Neuronal stem cell (in vitro differentiated cells): Measurements from ENCODE around the gene INSR.

ENCODE experiments used
- DNase-seq: peaks from one replicate; pipeline ENCODE4 v3.0.0-alpha.2; 2013; ENCODE audit warnings: low spot score
- H2AFZ ChIP-seq: one replicate; pipeline ENCODE4 v1.6.1; 2013; ENCODE audit warnings: mild to moderate bottlenecking, low read length, inconsistent platforms
- H2AK5ac ChIP-seq: 2 replicates; pipeline ENCODE4 v1.6.1; 2013; ENCODE audit warnings: low read depth, mild to moderate bottlenecking, inconsistent platforms, low read length, moderate library complexity, mixed read lengths
- H2BK120ac ChIP-seq: 2 replicates; pipeline ENCODE4 v1.6.1; 2013; ENCODE audit warnings: low read depth, mild to moderate bottlenecking, inconsistent platforms, low read length, moderate library complexity, mixed read lengths
- H2BK12ac ChIP-seq: one replicate; pipeline ENCODE4 v1.6.1; 2013; ENCODE audit warnings: low read length, inconsistent platforms
- H2BK15ac ChIP-seq: 2 replicates; pipeline ENCODE4 v1.6.1; 2013; ENCODE audit warnings: mild to moderate bottlenecking, low read length, inconsistent platforms, mixed read lengths
- H2BK5ac ChIP-seq: one replicate; pipeline ENCODE4 v1.6.1; 2013; ENCODE audit warnings: inconsistent platforms, mild to moderate bottlenecking, low read length, moderate library complexity
- H3K14ac ChIP-seq: one replicate; pipeline ENCODE4 v1.6.1; 2013; ENCODE audit warnings: low read length, inconsistent platforms
- H3K18ac ChIP-seq: 2 replicates; pipeline ENCODE4 v1.6.1; 2013; ENCODE audit warnings: low read length, inconsistent platforms
- H3K23ac ChIP-seq: 2 replicates; pipeline ENCODE4 v1.6.1; 2013; ENCODE audit warnings: low read depth, mild to moderate bottlenecking, mixed read lengths, low read length, inconsistent platforms; ENCODE audit not compliant: poor library complexity
- H3K27ac ChIP-seq: replicated peaks from 3 replicates; pipeline ENCODE4 v1.5.1; 2013; ENCODE audit warnings: low read length, inconsistent platforms
- H3K27me3 ChIP-seq, 3 experiments: 2 replicates each; pipeline ENCODE4 v1.6.1; 2013; ENCODE audit warnings: low read length in 3 of 3, mild to moderate bottlenecking in 2 of 3, inconsistent platforms in 1 of 3, low read depth in 1 of 3, mixed read lengths in 1 of 3, moderate library complexity in 1 of 3; ENCODE audit not compliant: control insufficient read depth in 3 of 3, insufficient read depth in 3 of 3
- H3K36me3 ChIP-seq, 2 donors: replicated peaks in 1 of 2; 2 replicates each; pipeline ENCODE4 v1.6.1; 2013; ENCODE audit warnings: low read length in 2 of 2; ENCODE audit not compliant: control insufficient read depth in 2 of 2, insufficient read depth in 2 of 2
- H3K4ac ChIP-seq: 2 replicates; pipeline ENCODE4 v1.6.1; 2013; ENCODE audit warnings: inconsistent platforms, mild to moderate bottlenecking, low read length, moderate library complexity
- H3K4me1 ChIP-seq, 2 donors: 1 replicate in 1 of 2; 2 replicates in 1 of 2; pipeline ENCODE4 v1.6.1; 2013; ENCODE audit warnings: low read length in 2 of 2, low read depth in 1 of 2; ENCODE audit not compliant: control insufficient read depth in 2 of 2, insufficient read depth in 1 of 2
- H3K4me2 ChIP-seq: one replicate; pipeline ENCODE4 v1.6.1; 2013; ENCODE audit warnings: mild to moderate bottlenecking, low read length, inconsistent platforms; ENCODE audit not compliant: insufficient read depth, poor library complexity, severe bottlenecking
- H3K4me3 ChIP-seq, 2 donors: 2 replicates each; pipeline ENCODE4 v1.5.1; 2013; ENCODE audit warnings: low read length in 2 of 2, mild to moderate bottlenecking in 2 of 2, inconsistent platforms in 1 of 2, moderate library complexity in 1 of 2
- H3K79me1 ChIP-seq: one replicate; pipeline ENCODE4 v1.6.1; 2013; ENCODE audit warnings: low read depth, mild to moderate bottlenecking, inconsistent platforms, low read length, moderate library complexity
- H3K9ac ChIP-seq: one replicate; pipeline ENCODE4 v1.6.1; 2013; ENCODE audit warnings: mild to moderate bottlenecking, low read depth, low read length, inconsistent platforms; ENCODE audit not compliant: poor library complexity
- H3K9me3 ChIP-seq, 2 donors: replicated peaks in 1 of 2; 2 replicates each; pipeline versions ENCODE3 to v1.6.1; 2013; ENCODE audit warnings: low read length in 2 of 2, mild to moderate bottlenecking in 2 of 2, inconsistent platforms in 1 of 2, low read depth in 1 of 2, mixed read lengths in 1 of 2, moderate library complexity in 1 of 2; ENCODE audit not compliant: control insufficient read depth in 2 of 2, insufficient read depth in 1 of 2
- H4K8ac ChIP-seq: one replicate; pipeline ENCODE4 v1.6.1; 2013; ENCODE audit warnings: low read depth, mild to moderate bottlenecking, inconsistent platforms, low read length, moderate library complexity
- H4K91ac ChIP-seq: one replicate; pipeline ENCODE4 v1.6.1; 2013; ENCODE audit warnings: low read length, low read depth, mild to moderate bottlenecking, inconsistent platforms; ENCODE audit not compliant: poor library complexity
- WGBS, 2 donors: extraction: QIAGEN DNeasy Blood & Tissue Kit; methylation state at CpG; one replicate each; pipeline ENCODE4 v1.1.7; 2013; ENCODE audit warnings: missing lambda C conversion rate in 2 of 2, mixed read lengths in 1 of 2; ENCODE audit not compliant: insufficient read length in 2 of 2, insufficient replicate concordance in 1 of 2; ENCODE audit errors: extremely low coverage in 2 of 2; 5-methylcytosine and 5-hydroxymethylcytosine counted together

INSR gene

DNA sequence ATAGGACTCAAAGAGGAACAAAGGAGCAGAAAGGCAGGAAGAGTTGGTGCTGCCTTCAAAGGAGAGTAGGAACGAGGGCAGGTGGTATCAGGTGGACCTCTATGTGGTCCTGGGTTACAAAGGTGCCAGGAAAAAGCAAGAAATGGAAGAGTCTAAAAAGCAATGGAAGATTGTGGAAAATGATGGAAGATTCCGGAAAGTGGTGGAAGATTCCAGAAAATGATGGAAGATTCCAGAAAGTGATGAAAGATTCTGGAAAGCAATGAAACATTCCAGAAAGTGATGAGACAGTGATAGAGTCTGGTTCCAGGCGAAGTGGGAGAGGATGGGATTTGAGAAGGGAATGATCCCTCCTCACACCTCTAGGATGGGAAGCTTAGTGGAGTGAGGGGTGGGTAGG lies 169.4 kb downstream of the INSR start:
- Histone ChIP-seq H2BK12ac (no peak overlapping the region), H2BK5ac (no peak overlapping the region), H3K4me1 (no peaks in the 10 kb centered on the region), H3K27me3 (no peaks in the 10 kb centered on the region), H3K36me3 (peaks cover 13 to 66% of the 10 kb centered on the region in 2 donors), H3K9me3 (peaks cover 3 to 11% of the 10 kb centered on the region in 2 donors), H3K27ac (no peak overlapping the region), H3K4me2 (no peak overlapping the region), H2BK120ac (no peak overlapping the region), H2AFZ (no peak overlapping the region), H3K9ac (no peak overlapping the region), H2AK5ac (no peak overlapping the region), H3K4me3 (no peak overlapping the region), H3K18ac (no peak overlapping the region), H4K8ac (no peak overlapping the region), H3K79me1 (no peaks in the 10 kb centered on the region), H4K91ac (no peak overlapping the region), H2BK15ac (no peak overlapping the region), H3K23ac (no peak overlapping the region), H3K4ac (no peak overlapping the region), H3K14ac (no peak overlapping the region)
- no peak for DNase-seq
- WGBS, 2 donors: no CpG with 5 or more reads among the region's 3 CpGs

DNA sequence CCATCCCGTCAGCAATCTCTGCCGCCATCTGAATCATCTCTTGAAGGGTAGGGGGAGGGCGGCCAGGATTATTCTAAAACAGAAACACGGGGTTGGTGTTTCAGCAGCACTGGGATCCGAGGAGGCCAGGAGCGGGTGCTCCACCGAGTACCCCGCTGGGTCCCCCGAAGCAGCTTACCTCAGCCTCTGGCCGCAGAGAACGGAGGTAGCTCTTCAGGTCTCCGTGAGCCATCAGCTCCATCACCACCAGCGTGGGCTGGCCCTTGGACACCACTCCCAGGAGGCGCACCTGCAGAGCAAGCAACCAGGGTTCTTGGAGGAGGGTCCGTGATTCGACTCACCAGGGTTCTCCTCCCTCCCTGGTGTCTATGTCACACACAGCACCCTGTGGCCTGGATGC lies 171.5 kb downstream of the INSR start:
- peaks cover 3 to 15% of the 10 kb centered on the region in 2 donors for H3K9me3 ChIP-seq
- H3K4ac ChIP-seq: no peak overlapping the region
- H2AK5ac ChIP-seq: no peak overlapping the region
- no peak overlapping the region for H3K4me2 ChIP-seq
- H3K23ac ChIP-seq: no peak overlapping the region
- H2BK12ac ChIP-seq: no peak overlapping the region
- no peak overlapping the region for H2BK15ac ChIP-seq
- H2BK120ac ChIP-seq: no peak overlapping the region
- H3K9ac ChIP-seq: no peak overlapping the region
- H3K36me3 ChIP-seq: peaks cover 18 to 65% of the 10 kb centered on the region in 2 donors
- peaks cover 4% of the 10 kb centered on the region for H3K79me1 ChIP-seq
- no peak overlapping the region for H3K27ac ChIP-seq
- H4K91ac ChIP-seq: no peak overlapping the region
- WGBS, 2 donors: no CpG with 5 or more reads among the region's 16 CpGs
- no peak overlapping the region for H4K8ac ChIP-seq
- H3K4me1 ChIP-seq: peaks cover 0 to 2% of the 10 kb centered on the region in 2 donors
- no peak overlapping the region for H2AFZ ChIP-seq
- no peak for DNase-seq
- H2BK5ac ChIP-seq: no peak overlapping the region
- H3K4me3 ChIP-seq: no peak overlapping the region
- no peak overlapping the region for H3K18ac ChIP-seq
- H3K14ac ChIP-seq: no peak overlapping the region
- no peaks in the 10 kb centered on the region for H3K27me3 ChIP-seq

DNA sequence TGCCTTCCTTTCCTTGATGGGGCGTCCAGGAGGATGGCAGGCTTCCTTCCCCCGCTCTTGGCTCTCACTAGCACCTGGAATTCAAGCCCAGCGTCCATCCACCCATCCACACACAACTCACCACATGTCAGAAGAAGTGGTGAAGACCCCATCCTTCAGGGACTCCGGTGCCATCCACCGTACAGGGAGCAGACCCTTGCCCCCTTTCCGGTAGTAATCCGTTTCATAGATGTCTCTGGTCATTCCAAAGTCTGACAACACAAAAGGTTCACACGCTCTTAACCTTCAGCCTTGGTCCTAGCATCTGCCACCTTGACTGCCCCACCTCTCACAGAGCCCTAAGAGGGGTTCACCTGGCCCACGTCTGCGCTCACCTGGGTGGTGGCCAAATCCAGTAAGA lies 173.7 kb downstream of the INSR start:
- no peak overlapping the region for H4K91ac ChIP-seq
- H3K9ac ChIP-seq: no peak overlapping the region
- peaks cover 12 to 62% of the 10 kb centered on the region in 2 donors for H3K36me3 ChIP-seq
- no peak overlapping the region for H2BK5ac ChIP-seq
- peaks cover 0 to 9% of the 10 kb centered on the region in 2 donors for H3K9me3 ChIP-seq
- no peak overlapping the region for H2AFZ ChIP-seq
- H2BK12ac ChIP-seq: no peak overlapping the region
- H2BK120ac ChIP-seq: no peak overlapping the region
- H3K4ac ChIP-seq: no peak overlapping the region
- no peak overlapping the region for H3K4me3 ChIP-seq
- no peak overlapping the region for H3K4me2 ChIP-seq
- no peak overlapping the region for H3K18ac ChIP-seq
- H3K27me3 ChIP-seq: no peaks in the 10 kb centered on the region
- H3K27ac ChIP-seq: no peak overlapping the region
- H2BK15ac ChIP-seq: no peak overlapping the region
- H2AK5ac ChIP-seq: no peak overlapping the region
- no peak overlapping the region for H3K14ac ChIP-seq
- peaks cover 4% of the 10 kb centered on the region for H3K79me1 ChIP-seq
- no peak overlapping the region for H4K8ac ChIP-seq
- WGBS, 2 donors: no CpG with 5 or more reads among the region's 10 CpGs
- DNase-seq: no peak
- no peak overlapping the region for H3K23ac ChIP-seq
- H3K4me1 ChIP-seq: peaks cover 0 to 2% of the 10 kb centered on the region in 2 donors

DNA sequence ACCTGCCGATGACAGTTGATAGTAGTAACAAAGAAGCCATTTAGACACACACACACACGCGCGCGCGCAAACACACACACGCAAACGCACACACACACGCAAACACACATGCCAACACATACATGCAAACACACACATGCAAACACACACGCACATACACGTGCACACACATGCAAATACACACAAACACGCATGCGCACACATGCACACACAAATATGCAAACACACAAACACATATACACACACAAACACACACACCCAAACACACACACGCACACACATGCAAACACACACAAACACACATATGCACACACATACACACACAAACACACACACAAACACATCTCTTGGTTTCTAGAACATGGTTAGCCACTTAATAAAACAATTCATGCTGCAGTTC lies 174.6 kb downstream of the INSR start:
- peaks cover 0 to 2% of the 10 kb centered on the region in 2 donors for H3K4me1 ChIP-seq
- H3K23ac ChIP-seq: peak overlapping the region; percentile 40

More for the DNA sequence above, 174.6 kb downstream of the INSR start:
- H3K18ac ChIP-seq: no peak overlapping the region
- no peak overlapping the region for H4K8ac ChIP-seq
- no peak overlapping the region for H2AK5ac ChIP-seq
- no peak overlapping the region for H2AFZ ChIP-seq
- H2BK12ac ChIP-seq: peak overlapping the region; percentile 50
- H3K4me3 ChIP-seq: peak overlapping the region in 1 of 2 donors; percentile 70
- H4K91ac ChIP-seq: no peak overlapping the region
- H3K27me3 ChIP-seq: no peaks in the 10 kb centered on the region
- peaks cover 10 to 60% of the 10 kb centered on the region in 2 donors for H3K36me3 ChIP-seq
- DNase-seq: no peak
- peaks cover 0 to 9% of the 10 kb centered on the region in 2 donors for H3K9me3 ChIP-seq
- no peak overlapping the region for H3K4me2 ChIP-seq
- H3K27ac ChIP-seq: no peak overlapping the region
- H2BK15ac ChIP-seq: no peak overlapping the region
- H2BK5ac ChIP-seq: no peak overlapping the region
- no peak overlapping the region for H2BK120ac ChIP-seq
- peaks cover 4% of the 10 kb centered on the region for H3K79me1 ChIP-seq
- H3K14ac ChIP-seq: peak overlapping the region; percentile 63
- 100% methylated on average over 7 of the region's 14 CpGs; no CpG with 5 or more reads in 1 of the 2 donors for WGBS, 2 donors
- peak overlapping the region; percentile 85 for H3K4ac ChIP-seq
- peak overlapping the region; percentile 76 for H3K9ac ChIP-seq
